OCI-LY3 (cell line): Measurements from ENCODE around the gene TFRC.
A peak's percentile ranks its signal among the peaks of the same experiment; 100 is the strongest.

ENCODE experiments used
- H2AFZ ChIP-seq: fragments of 200-600, 300-600 bp; shearing (Covaris generic); 2 replicates; pipeline ENCODE4 v1.6.0; 2014; ENCODE audit warnings: antibody characterized with exemption, low read depth, low read length
- H3K27ac ChIP-seq: fragments of 200-600, 300-600 bp; sonication (generic); 2 replicates; pipeline ENCODE4 v1.5.1; 2014; ENCODE audit warnings: mild to moderate bottlenecking, low read length, moderate library complexity, mixed read lengths
- H3K27me3 ChIP-seq: fragments of 200-600, 300-600 bp; sonication (generic); 2 replicates; pipeline ENCODE4 v1.6.1; 2014; ENCODE audit warnings: low read depth, low read length, mixed read lengths
- H3K36me3 ChIP-seq: fragments of 200-600, 300-600 bp; sonication (generic); replicated peaks from 2 replicates; pipeline ENCODE3; 2014; ENCODE audit warnings: low read depth, low read length, mixed read lengths
- H3K4me1 ChIP-seq: fragments of 300-600, 200-600 bp; sonication (generic); 2 replicates; pipeline ENCODE4 v1.6.1; 2014; ENCODE audit warnings: low read length, mixed read lengths
- H3K4me2 ChIP-seq: fragments of 200-600, 300-600 bp; sonication (generic); 2 replicates; pipeline ENCODE4 v1.6.1; 2014; ENCODE audit warnings: low read length, mixed read lengths
- H3K4me3 ChIP-seq: fragments of 300-600, 200-600 bp; sonication (generic); 2 replicates; pipeline ENCODE4 v1.5.1; 2014; ENCODE audit warnings: antibody characterized with exemption, mild to moderate bottlenecking, low read length, moderate library complexity
- H3K79me2 ChIP-seq: fragments of 300-600, 200-600 bp; shearing (Covaris generic); 2 replicates; pipeline ENCODE4 v1.6.1; 2014; ENCODE audit warnings: mild to moderate bottlenecking, low read length, mixed read lengths
- H3K9ac ChIP-seq: fragments of 300-600, 200-600 bp; shearing (Covaris generic); 2 replicates; pipeline ENCODE4 v1.6.0; 2014; ENCODE audit warnings: mild to moderate bottlenecking, low read length, moderate library complexity
- H3K9me3 ChIP-seq: fragments of 200-600, 300-600 bp; shearing (Covaris generic); 2 replicates; pipeline ENCODE4 v1.6.1; 2014; ENCODE audit warnings: low read length, mixed read lengths; ENCODE audit not compliant: insufficient read depth
- H4K20me1 ChIP-seq: fragments of 200-600, 300-600 bp; sonication (generic); 2 replicates; pipeline ENCODE4 v1.6.1; 2016; ENCODE audit warnings: low read length, mixed read lengths; ENCODE audit not compliant: insufficient read depth
- EZH2phosphoT487 ChIP-seq: fragments of 200-600 bp; shearing (Covaris generic); IDR thresholded peaks from 2 replicates; pipeline ENCODE4 v1.6.1; 2018; ENCODE audit warnings: antibody characterized with exemption, mixed run types, low read depth
- TF ChIP-seq, protein P1 (sequence below): fragments of 200-600, 300-600 bp; sonication (generic); IDR thresholded peaks from 2 replicates; pipeline ENCODE4 v1.5.1; 2014; ENCODE audit warnings: antibody characterized with exemption, low read length, low read depth

TFRC gene

DNA sequence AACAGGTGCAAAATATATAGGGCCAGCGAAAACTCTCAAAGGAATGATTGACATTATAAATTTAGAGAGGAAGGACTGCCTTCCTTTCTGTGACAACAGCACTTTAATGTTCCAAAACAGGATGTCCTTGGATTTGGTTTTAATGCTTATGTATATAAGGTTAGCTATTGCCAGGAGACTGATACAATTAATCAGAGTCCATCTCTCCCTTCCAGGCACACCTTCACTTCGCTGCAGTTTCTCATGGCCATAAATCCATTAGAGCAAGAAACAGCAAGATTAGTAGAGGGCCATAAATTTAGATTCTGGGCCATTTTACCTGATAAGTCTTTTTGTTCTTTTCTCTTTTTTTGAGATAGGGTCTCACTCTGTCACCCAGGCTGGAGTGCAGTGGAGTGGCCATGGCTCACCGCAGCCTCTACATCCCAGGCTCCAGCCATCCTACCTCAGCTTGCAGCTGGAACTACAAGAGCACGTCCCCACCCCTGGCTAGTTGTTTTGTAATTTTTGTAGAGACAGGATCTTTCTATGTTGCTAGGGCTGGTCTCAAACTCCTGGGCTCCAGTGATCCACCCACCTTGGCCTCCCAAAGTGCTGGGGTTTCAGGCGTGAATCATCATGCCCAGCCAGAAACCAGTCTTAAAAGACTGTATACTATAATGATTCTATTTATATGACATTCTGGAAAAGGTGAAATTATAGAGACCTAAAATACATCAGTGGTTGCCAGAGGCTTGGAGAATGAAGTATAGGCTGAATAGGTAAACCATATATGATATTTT is 15.7 kb upstream of the TFRC start:
- Histone ChIP-seq H3K36me3 (no peaks in the 10 kb centered on the region), H3K4me2 (peak overlapping the region; percentile 99), H3K4me1 (peaks cover 51% of the 10 kb centered on the region), H2AFZ (no peak overlapping the region), H3K27me3 (no peaks in the 10 kb centered on the region), H4K20me1 (no peaks in the 10 kb centered on the region), H3K27ac (peak overlapping the region; percentile 96), H3K79me2 (0 out of 2 replicates have a peak, but pooled peaks cover 2% of the 10 kb centered on the region), H3K9me3 (no peaks in the 10 kb centered on the region), H3K4me3 (peak overlapping the region; percentile 75), H3K9ac (peak overlapping the region; percentile 72; the same call in 1 of the 2 replicates)
- TF ChIP-seq, protein P1, sequence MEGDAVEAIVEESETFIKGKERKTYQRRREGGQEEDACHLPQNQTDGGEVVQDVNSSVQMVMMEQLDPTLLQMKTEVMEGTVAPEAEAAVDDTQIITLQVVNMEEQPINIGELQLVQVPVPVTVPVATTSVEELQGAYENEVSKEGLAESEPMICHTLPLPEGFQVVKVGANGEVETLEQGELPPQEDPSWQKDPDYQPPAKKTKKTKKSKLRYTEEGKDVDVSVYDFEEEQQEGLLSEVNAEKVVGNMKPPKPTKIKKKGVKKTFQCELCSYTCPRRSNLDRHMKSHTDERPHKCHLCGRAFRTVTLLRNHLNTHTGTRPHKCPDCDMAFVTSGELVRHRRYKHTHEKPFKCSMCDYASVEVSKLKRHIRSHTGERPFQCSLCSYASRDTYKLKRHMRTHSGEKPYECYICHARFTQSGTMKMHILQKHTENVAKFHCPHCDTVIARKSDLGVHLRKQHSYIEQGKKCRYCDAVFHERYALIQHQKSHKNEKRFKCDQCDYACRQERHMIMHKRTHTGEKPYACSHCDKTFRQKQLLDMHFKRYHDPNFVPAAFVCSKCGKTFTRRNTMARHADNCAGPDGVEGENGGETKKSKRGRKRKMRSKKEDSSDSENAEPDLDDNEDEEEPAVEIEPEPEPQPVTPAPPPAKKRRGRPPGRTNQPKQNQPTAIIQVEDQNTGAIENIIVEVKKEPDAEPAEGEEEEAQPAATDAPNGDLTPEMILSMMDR: no peak

DNA sequence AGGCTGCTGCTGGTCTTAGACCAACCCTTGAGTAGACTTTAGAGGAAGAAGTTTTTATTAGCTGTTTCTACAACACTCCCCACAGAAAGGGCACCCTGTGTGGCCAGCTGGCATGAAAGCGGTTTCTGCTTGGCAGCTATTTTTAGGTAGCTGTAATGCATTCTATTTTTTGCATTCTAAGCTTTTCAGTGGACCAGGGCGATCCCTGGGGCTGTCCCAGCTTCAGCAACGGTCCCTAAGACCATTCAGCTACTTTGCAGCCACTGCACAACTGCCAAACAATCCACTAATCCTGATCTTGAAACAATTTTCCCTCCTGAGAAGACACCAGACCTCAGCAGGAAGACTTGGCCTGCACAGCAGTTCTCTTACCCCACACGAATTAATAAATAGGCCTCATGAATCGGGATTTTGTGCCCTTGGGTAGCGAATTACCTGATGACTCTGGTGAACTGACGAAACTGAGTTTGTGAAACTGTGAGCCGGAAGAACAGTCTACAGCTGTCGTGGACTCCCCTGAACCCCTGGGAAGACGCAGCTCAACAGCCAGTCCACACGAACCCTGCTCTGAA is 14.6 kb upstream of the TFRC start:
- peak overlapping the region; percentile 99 for H3K4me2 ChIP-seq

DNA sequence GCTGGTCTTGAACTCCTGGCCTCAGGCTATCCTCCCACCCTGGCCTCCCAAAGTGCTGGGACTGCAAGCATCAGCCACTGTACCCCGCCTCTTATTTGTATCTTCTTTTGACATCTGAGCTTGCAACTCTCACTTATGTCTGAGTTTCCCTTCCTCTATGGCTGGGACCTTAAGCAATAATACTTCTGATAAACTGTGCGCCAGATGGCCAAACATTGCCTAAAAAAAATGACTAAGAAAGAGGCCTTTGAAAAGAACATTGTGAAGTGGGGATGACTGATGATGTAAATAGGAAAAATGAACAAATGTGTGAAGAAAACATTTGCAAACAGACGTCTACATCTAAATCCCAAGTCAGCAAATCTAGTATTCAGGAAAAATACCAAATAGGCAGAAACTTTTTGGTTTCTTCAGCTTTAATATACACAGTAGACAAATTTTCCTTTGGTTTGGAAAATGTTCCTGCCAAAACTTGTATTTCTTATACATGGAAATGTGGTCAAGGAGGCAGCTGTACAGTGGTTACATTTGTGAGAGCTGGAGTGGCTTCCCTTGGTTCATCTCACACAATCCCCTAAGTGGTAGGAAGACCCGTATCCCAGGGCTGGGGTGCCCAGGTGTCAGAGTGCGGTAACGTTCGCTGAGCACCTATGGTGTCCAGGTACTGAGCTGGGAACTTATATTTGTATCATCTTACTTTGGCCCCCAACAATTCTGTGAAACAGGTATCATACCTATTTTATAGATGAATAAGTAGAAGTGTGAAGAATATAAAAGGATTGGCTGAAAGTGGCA is 11.6 kb upstream of the TFRC start:
- Histone ChIP-seq H4K20me1 (no peaks in the 10 kb centered on the region), H3K79me2 (0 out of 2 replicates have a peak, but pooled peaks cover 2% of the 10 kb centered on the region), H3K4me3 (0 out of 2 replicates have a peak overlapping the region, but pooled peaks have one; percentile 9), H3K9ac (peak overlapping the region; percentile 33), H3K4me2 (peak overlapping the region; percentile 32), H2AFZ (no peak overlapping the region), H3K36me3 (no peaks in the 10 kb centered on the region), H3K9me3 (no peaks in the 10 kb centered on the region), H3K27ac (peak overlapping the region; percentile 73), H3K4me1 (peaks cover 58% of the 10 kb centered on the region), H3K27me3 (no peaks in the 10 kb centered on the region)
- TF ChIP-seq, protein P1: no peak

More for the DNA sequence above, 14.6 kb upstream of the TFRC start:
- H3K36me3 ChIP-seq: no peaks in the 10 kb centered on the region
- H3K9me3 ChIP-seq: no peaks in the 10 kb centered on the region
- peaks cover 58% of the 10 kb centered on the region for H3K4me1 ChIP-seq
- H3K4me3 ChIP-seq: peak overlapping the region; percentile 75
- H3K9ac ChIP-seq: peak overlapping the region; percentile 72
- H2AFZ ChIP-seq: peak overlapping the region; percentile 47; the same call in 1 of the 2 replicates
- TF ChIP-seq EZH2phosphoT487: no peak
- TF ChIP-seq, protein P1: no peak
- no peaks in the 10 kb centered on the region for H4K20me1 ChIP-seq
- H3K27me3 ChIP-seq: no peaks in the 10 kb centered on the region
- H3K79me2 ChIP-seq: 0 out of 2 replicates have a peak, but pooled peaks cover 2% of the 10 kb centered on the region
- H3K27ac ChIP-seq: peak overlapping the region; percentile 96

DNA sequence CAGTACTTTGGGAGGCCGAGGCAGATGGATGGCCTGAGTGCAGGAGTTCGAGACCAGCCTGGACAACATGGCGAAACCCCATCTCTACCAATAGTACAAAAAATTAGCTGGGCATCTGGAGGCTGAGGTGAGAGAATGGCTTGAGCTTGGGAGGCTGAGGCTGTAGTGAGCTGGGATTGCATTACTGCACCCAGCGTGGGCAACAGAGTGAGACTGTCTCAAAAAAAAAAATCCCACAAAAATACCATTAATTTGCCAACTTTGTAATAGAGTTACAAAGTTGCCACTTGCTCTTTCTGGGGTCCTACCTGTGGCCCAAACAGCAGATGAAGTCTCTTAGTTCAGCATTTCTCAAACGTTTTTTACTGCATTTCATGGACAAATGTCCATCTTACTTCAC is 6.0 kb upstream of the TFRC start:
- Histone ChIP-seq H3K79me2 (no peaks in the 10 kb centered on the region), H2AFZ (no peak overlapping the region), H3K27ac (no peak overlapping the region), H3K36me3 (no peaks in the 10 kb centered on the region), H3K4me3 (no peak overlapping the region), H3K9ac (no peak overlapping the region), H3K4me1 (peaks cover 18% of the 10 kb centered on the region), H4K20me1 (no peaks in the 10 kb centered on the region), H3K4me2 (no peak overlapping the region), H3K9me3 (no peaks in the 10 kb centered on the region), H3K27me3 (no peaks in the 10 kb centered on the region)
- TF ChIP-seq, protein P1: no peak
- no peak for TF ChIP-seq EZH2phosphoT487
